Putamen (tissue), 1 donor: ENCODE measurements around the gene H2AZ1.
"Not testable (repeated sequence)": the region's sequence is repeated elsewhere in the genome, so short reads cannot be mapped to it uniquely, and the experiment has no call there.

Experiments
- DNase-seq: peaks from one replicate; pipeline ENCODE4 v3.0.0-alpha.2; 2016; ENCODE audit warnings: low spot score

H2AZ1 gene

GRCh38 chr4:99949999-99950912 lies at the start of gene H2AZ1:
TSS of gene H2AZ1 (minus strand) at chr4:99950275. CDS start at chr4:99950170, 105 bp downstream.
- peak; percentile 99 for DNase-seq

- peak; percentile 24 for DNase-seq
Observed at GRCh38 chr4:99998062-99998867, 48.2 kb upstream of the H2AZ1 start.

DNA sequence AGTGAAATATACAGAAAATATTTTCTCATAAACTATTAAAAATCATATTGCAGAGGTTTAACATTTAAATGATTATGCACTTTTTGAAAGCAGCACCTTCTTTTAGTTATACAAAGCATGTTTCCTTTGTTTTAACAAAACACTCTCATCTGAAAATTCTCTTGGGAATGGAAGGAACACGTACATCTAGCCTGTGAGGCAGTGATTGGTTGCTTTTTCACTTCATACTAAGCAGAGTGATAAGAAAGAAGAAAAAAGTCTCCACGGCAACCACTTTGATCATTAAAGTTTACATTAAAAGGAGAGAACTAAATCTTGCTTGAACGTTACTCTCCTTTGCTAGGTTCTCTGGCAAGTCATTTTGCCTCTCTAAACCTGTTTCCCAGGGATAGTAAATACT lies 41.7 kb upstream of the H2AZ1 start:
- DNase-seq = no peak

DNA sequence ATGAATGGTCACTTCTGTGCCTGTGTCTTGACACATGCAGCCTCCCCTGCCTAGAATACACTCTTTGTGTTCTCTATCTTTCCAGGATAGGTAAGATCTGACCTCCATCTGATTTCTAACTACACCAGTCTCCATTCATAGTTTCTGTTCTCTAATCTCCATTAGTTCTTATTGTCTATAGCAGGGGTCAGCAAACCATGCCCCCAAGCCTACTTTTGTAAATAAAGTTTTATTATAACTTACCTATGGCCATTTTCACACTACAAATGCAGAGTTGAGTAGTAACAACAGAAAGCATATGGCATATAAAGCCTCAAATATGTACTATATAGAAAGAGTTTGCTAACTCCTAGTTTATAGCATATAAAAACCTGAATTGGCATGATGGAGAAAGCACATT lies 37.6 kb upstream of the H2AZ1 start:
- DNase-seq = no peak

DNA sequence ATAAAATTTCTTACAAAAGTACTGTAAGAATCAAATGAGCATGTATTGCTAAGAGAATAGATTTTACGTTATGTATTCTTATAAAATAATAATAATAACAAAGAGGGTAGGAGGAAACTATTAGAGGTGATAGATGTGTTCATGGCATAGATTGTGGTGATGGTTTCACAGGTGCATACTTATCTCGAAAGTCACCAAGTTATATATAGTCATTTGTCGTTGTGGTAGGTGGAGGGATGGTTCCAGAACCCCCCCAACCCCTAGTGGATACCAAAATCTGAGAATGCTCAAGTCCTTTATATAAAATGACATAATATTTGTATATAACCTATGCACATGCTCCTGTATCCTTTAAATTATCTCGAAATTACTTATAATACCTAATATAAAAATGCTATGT lies 36.7 kb upstream of the H2AZ1 start:
- DNase-seq = no peak

DNA sequence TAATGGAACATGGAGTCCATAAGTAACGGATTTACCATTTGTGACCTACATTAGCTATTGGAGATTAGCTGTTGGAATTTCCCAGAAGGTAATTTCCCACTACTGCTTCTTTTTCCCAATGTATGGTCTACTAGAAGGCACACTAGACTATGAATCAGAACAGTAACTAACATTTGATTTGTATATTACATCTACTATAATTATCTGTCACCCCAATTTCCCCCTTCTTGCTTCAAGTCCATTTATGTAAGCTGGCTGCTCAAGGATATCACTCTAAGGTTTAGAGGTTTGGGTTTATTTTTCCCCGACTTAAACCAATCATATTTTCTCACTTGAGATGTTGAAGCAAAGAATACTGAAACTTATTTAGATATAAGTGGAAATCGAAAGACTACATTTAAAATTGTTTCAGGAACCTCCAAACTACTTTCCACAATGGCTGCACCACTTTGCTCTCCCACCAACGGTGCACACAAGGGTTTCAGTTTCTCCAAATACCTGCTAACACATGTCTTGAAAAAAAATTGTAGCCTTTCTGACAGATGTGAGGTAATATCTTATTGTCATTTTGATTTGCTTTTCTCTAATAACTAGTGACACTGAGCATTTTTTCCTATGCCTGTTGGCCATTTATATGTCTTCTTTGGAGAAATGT lies 33.3 kb upstream of the H2AZ1 start:
- DNase-seq = no peak

GRCh38 chr4:99979872-99980271 lies 29.8 kb upstream of the H2AZ1 start:
- DNase-seq = no peak

DNA sequence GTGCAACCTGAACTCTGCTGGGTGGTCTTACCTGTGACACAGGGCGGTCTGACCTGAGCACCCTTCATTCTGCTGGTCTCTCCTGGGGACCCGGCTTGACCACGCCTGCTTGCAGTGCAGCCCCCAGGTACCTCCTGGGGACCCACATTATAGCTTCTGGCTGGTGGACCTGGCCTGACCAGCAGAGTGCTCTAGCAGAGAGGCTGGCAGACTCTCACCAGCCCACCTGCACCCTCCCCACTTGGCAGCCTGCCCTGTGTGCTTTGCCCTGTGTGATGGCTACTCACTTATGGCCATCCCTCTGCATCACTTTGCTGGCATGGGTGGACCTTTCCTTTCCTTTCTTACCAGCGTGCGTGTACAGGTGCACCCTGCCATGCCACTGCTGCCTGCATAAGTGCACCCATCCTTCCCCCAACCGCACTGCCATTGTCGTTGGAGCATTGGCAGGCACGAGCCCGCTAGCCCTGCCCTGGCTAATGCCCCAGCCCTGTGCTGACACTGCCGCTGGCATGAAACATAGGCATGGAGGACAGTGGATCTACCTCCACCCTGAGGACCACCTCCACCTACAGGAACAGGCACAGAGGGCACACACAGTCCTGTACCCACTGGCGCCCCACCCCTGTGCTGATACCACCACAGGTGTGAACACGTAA lies 21.5 kb upstream of the H2AZ1 start:
- no peak for DNase-seq

- peak; percentile 25 for DNase-seq
Observed at GRCh38 chr4:99968330-99968729, 18.3 kb upstream of the H2AZ1 start.

DNA sequence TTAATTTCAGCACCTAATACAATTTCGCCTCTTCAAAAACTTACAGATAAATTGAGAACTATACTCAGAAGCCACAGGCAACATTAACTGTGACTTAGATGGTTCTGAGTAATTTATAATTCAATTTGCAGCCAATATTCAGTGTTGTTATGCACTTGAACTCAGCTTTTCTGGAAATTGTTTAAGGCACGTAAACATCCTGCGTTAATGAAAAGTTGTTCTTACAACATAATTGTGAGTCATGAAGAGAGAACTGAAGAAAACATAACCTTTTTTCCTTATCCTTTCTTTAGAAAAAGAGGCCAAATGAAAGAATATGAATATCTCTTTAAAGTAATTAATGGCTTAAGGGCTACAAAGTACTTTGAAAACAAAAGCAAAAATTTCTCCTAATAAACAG lies 16.6 kb upstream of the H2AZ1 start:
- DNase-seq = no peak

GRCh38 chr4:99965674-99966350 lies 15.7 kb upstream of the H2AZ1 start:
- DNase-seq = no peak

GRCh38 chr4:99965173-99965572 lies 15.1 kb upstream of the H2AZ1 start:
- no peak for DNase-seq

DNA sequence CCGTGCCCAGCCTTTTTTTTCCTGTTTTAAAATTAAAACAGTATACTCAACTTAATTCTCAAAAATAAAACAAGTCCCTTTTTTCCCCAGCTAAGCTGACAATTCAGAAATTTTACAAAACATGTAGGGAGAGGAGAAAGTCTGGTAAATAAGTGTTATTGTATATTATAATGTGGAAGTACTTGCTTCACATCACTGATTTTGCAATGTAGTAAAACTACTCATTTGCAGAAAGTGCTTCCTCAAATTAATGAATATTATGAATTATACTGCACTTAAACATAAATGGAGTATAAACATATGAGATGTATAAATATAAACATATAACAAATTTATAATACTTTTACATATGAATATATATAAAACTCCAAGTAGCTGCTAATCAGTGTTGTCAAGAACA lies 11.6 kb upstream of the H2AZ1 start:
- DNase-seq = no peak

DNA sequence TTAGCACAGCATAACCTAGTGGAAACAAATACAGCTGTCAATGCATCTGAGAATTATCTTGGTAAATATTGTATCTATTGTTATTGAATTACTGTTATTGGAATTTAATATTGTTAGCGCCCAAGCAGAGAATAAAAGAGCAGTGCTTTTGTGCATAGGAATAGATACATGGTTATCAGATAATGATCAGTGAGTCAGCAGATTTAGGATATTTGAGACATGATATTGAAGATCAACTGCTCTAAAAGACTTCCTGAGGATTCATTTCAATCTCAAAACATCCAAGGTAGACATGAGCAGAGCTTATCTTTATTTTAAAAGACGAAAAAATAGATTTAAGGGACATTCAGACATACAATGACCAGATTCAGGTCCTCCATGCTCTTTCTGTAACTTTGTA lies 10.6 kb upstream of the H2AZ1 start:
- DNase-seq = no peak

DNA sequence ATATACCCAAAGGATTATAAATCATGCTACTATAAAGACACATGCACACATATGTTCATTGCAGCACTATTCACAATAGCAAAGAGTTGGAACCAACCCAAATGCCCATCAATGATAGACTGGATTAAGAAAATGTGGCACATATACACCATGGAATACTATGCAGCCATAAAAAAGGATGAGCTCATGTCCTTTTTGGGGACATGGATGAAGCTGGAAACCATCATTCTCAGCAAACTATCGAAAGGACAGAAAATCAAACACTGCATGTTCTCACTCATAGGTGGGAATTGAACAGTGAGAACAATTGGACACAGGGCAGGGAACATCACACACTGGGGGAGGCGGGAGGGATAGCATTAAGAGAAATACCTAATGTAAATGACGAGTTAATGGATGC lies 8.1 kb upstream of the H2AZ1 start:
- DNase-seq = not testable (repeated sequence)

DNA sequence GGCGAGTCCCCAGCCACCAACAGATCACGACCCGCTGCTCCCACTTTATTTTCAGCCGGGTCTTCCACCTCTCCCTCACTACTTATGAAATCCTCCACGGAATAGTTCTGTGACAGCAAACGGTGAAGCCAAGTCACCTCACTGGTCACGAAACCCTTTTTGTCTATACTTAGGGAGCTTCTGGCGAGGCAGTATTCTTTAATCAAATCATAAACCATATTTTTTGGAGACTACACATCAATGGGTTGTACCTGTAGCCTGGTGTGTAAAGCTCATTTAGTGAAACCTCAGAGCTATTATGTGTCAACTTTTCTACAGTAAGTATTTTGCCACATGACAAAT lies 809 bp upstream of the H2AZ1 start:
- no peak for DNase-seq

GRCh38 chr4:99949034-99949998 lies 759 bp downstream of the H2AZ1 start:
- DNase-seq = peak; percentile 95

GRCh38 chr4:99947608-99948007 lies 2.5 kb downstream of the H2AZ1 start:
- DNase-seq = no peak

GRCh38 chr4:99947190-99947578 lies 2.9 kb downstream of the H2AZ1 start:
- DNase-seq = no peak
